Loucy (cell line): ENCODE measurements around the gene TGFB2.

Experiments used
- H2AFZ ChIP-seq: fragments of 200-600 bp; sonication (generic); 2 replicates; pipeline ENCODE4 v1.6.0; 2016; ENCODE audit warnings: antibody characterized with exemption, mild to moderate bottlenecking, low read length, moderate library complexity
- H3F3A ChIP-seq: fragments of 200-600 bp; 2 replicates; pipeline ENCODE4 v1.6.0; 2016; ENCODE audit warnings: antibody characterized with exemption, low read depth, mild to moderate bottlenecking
- H3K27me3 ChIP-seq: fragments of 200-600 bp; sonication (generic); 2 replicates; pipeline ENCODE4 v1.6.1; 2014; ENCODE audit warnings: low read length, mild to moderate bottlenecking; ENCODE audit not compliant: insufficient read depth, poor library complexity, severe bottlenecking
- H3K36me3 ChIP-seq: fragments of 200-600 bp; sonication (generic); 2 replicates; pipeline ENCODE4 v1.6.1; 2016; ENCODE audit warnings: low read length; ENCODE audit not compliant: insufficient read depth
- H3K4me1 ChIP-seq: fragments of 200-600 bp; sonication (generic); 2 replicates; pipeline ENCODE4 v1.5.1; 2014; ENCODE audit warnings: low read length, mild to moderate bottlenecking; ENCODE audit not compliant: insufficient read depth, poor library complexity, severe bottlenecking
- H3K4me2 ChIP-seq: fragments of 200-600 bp; sonication (generic); 2 replicates; pipeline ENCODE4 v1.6.0; 2014; ENCODE audit warnings: antibody characterized with exemption, low read length, low read depth, mild to moderate bottlenecking; ENCODE audit not compliant: poor library complexity, severe bottlenecking
- H3K4me3 ChIP-seq: fragments of 200-600 bp; sonication (generic); 2 replicates; pipeline ENCODE4 v1.5.1; 2014; ENCODE audit warnings: low read length, mild to moderate bottlenecking, mixed read lengths; ENCODE audit not compliant: poor library complexity, severe bottlenecking
- H3K79me2 ChIP-seq: fragments of 200-600 bp; sonication (generic); 2 replicates; pipeline ENCODE4 v1.6.1; 2014; ENCODE audit warnings: low read length; ENCODE audit not compliant: insufficient read depth
- H3K9ac ChIP-seq: fragments of 200-600 bp; sonication (generic); 2 replicates; pipeline ENCODE4 v1.6.0; 2014; ENCODE audit warnings: mild to moderate bottlenecking, low read depth, low read length, moderate library complexity; ENCODE audit not compliant: poor library complexity, severe bottlenecking
- H3K9me2 ChIP-seq: fragments of 200-600 bp; sonication (generic); replicated peaks from 2 replicates; pipeline ENCODE4 v1.6.1; 2016; ENCODE audit warnings: low read depth, low read length, mixed read lengths
- H3K9me3 ChIP-seq: fragments of 200-600 bp; sonication (generic); 2 replicates; pipeline ENCODE4 v1.6.1; 2014; ENCODE audit warnings: mild to moderate bottlenecking, antibody characterized with exemption, low read length, low read depth; ENCODE audit not compliant: insufficient read depth
- H4K20me1 ChIP-seq: fragments of 200-600 bp; sonication (generic); 2 replicates; pipeline ENCODE4 v1.6.0; 2014; ENCODE audit warnings: antibody characterized with exemption, low read length, mild to moderate bottlenecking; ENCODE audit not compliant: insufficient read depth, poor library complexity, severe bottlenecking
- CTCF ChIP-seq: fragments of 200-600 bp; sonication (generic); conservative IDR thresholded peaks from 2 replicates; pipeline ENCODE4 v1.5.1; 2014; ENCODE audit warnings: mild to moderate bottlenecking, antibody characterized with exemption, low read length
- EZH2phosphoT487 ChIP-seq: fragments of 200-600 bp; IDR thresholded peaks from 2 replicates; pipeline ENCODE4 v1.6.1; 2018; ENCODE audit warnings: antibody characterized with exemption, mild to moderate bottlenecking, moderate library complexity, borderline replicate concordance

TGFB2 gene

GRCh38 chr1:218380125-218380977 is 35.2 kb downstream of the TGFB2 start:
- H3K9me3 ChIP-seq, result no peaks in the 10 kb centered on the region
- H3K4me3 ChIP-seq, result no peak overlapping the region
- no peak for TF ChIP-seq EZH2phosphoT487
- no peaks in the 10 kb centered on the region for H3K79me2 ChIP-seq
- no peak overlapping the region for H2AFZ ChIP-seq
- H4K20me1 ChIP-seq, result no peaks in the 10 kb centered on the region
- no peaks in the 10 kb centered on the region for H3F3A ChIP-seq
- peaks cover 72% of the 10 kb centered on the region for H3K27me3 ChIP-seq
- peaks cover 9% of the 10 kb centered on the region for H3K4me1 ChIP-seq
- H3K9me2 ChIP-seq, result no peaks in the 10 kb centered on the region
- H3K36me3 ChIP-seq, result no peaks in the 10 kb centered on the region
- no peak overlapping the region for H3K9ac ChIP-seq
- H3K4me2 ChIP-seq, result no peak overlapping the region

- no peak overlapping the region for H2AFZ ChIP-seq
- no peak overlapping the region for H3K4me2 ChIP-seq
- H3F3A ChIP-seq, result no peaks in the 10 kb centered on the region
- no peaks in the 10 kb centered on the region for H4K20me1 ChIP-seq
- no peaks in the 10 kb centered on the region for H3K9me3 ChIP-seq
- H3K27me3 ChIP-seq, result peaks cover 67% of the 10 kb centered on the region
- TF ChIP-seq EZH2phosphoT487, result no peak
- no peak for TF ChIP-seq CTCF
- H3K36me3 ChIP-seq, result no peaks in the 10 kb centered on the region
- H3K79me2 ChIP-seq, result no peaks in the 10 kb centered on the region
- no peak overlapping the region for H3K4me3 ChIP-seq
- H3K9me2 ChIP-seq, result no peaks in the 10 kb centered on the region
- H3K4me1 ChIP-seq, result peaks cover 4% of the 10 kb centered on the region
- no peak overlapping the region for H3K9ac ChIP-seq
Observed at GRCh38 chr1:218382261-218382660, 37.1 kb downstream of the TGFB2 start.

- Histone ChIP-seq H3K9me2 (no peaks in the 10 kb centered on the region), H3K9ac (no peak overlapping the region), H4K20me1 (no peaks in the 10 kb centered on the region), H3K27me3 (peaks cover 67% of the 10 kb centered on the region), H3K4me2 (no peak overlapping the region), H3F3A (no peaks in the 10 kb centered on the region), H3K79me2 (no peaks in the 10 kb centered on the region), H3K36me3 (no peaks in the 10 kb centered on the region), H2AFZ (no peak overlapping the region), H3K4me3 (no peak overlapping the region), H3K9me3 (no peaks in the 10 kb centered on the region), H3K4me1 (no peaks in the 10 kb centered on the region)
- TF ChIP-seq CTCF, result no peak
- TF ChIP-seq EZH2phosphoT487, result no peak
Observed at GRCh38 chr1:218383051-218383450, 37.9 kb downstream of the TGFB2 start.
